OCI-M2 (cell line): Measurements from ENCODE around the gene HBS1L.

Source experiments
- DNase-seq: peaks from one replicate; lab custom pipeline; 2025; ENCODE audit not compliant: unreplicated experiment; lab: John Stamatoyannopoulos, UW

Gene HBS1L

GRCh38 chr6:134954272-134955000 is 100.2 kb downstream of the HBS1L start:
- DNase-seq = no peak

- no peak for DNase-seq
These were observed 102.9 kb downstream of the HBS1L start for GRCh38 chr6:134951494-134952263.

DNA sequence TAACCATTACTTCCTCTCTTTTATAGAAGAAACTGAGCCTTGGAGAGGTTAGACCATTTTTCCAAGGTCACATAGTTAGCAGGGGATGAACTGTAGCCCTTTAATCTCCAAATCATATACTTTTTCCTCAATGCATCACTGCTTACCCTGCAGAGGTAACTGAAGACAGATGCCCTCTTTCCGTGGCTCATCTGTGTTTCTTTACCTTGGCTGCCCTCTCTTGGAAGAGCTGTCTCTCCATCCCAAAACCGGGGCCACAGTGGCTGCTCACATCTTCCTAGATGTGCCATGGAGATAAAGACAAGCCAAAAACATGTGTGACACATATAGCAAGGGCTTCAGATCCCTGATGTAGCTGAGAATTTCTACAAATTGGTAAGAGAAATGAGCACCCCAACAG is 104.1 kb downstream of the HBS1L start:
- no peak for DNase-seq

- no peak for DNase-seq
These were observed 104.7 kb downstream of the HBS1L start, which contains the start of gene ALDH8A1 for GRCh38 chr6:134949927-134950326. ALDH8A1 (minus strand) TSS chr6:134950101; CDS start chr6:134950053, 48 bp downstream.

DNA sequence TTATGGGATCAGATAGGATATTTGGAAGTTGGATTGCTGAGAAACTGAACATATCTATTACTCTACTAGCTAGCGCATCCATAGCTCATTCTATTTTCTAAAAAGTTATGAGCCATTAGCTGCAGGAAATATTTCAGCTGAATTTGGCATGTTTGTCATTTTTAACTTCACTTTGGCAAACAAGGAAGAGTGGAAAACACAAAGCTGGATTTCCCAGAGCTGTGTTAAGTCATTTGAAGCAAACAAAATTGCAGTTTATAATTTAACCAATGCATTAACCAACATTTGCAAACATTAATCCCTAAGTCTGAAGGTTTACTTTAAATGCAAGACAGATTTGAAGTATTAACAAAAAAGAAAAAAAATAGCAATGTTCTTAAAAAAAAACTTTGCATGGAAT is 105.9 kb downstream of the HBS1L start:
- DNase-seq = no peak

DNA sequence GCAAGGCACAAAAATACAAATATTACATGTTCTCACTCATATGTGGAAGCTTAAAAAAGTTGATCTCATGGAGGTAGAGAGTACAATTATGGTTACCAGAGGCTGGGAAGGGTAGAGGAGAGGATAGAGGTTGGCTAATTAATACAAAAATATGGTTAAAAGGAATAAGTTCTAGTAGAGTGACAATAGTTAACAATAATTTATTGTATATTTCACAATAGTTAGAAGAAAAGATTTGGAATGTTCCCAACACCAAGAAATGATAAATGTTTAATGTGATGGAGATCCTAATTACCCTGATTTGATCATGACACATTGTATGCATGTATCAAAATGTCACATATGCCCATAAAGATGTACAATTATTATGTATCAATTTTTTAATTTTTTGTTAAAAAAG is 106.5 kb downstream of the HBS1L start:
- DNase-seq = no peak

DNA sequence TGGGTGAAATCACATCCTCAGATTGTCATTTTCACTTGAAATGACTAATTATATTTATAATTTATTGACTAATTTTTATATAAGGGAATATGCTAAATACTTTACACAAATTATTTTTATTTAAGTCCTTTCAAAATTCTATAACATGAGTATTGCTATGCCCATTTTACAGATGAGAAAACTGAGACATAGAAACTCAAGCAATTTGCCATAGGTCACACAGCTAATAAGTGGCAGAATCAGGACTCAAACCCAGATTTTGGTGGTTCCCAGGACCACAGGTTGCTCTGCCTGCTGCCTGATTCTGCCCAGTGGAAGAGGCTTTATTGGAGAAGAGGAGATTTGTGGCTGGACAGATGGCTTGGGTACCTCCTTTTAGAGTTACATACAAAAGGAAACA is 109.6 kb downstream of the HBS1L start:
- no peak for DNase-seq

- DNase-seq = no peak
These were observed 111.0 kb downstream of the HBS1L start for GRCh38 chr6:134943522-134944111.

DNA sequence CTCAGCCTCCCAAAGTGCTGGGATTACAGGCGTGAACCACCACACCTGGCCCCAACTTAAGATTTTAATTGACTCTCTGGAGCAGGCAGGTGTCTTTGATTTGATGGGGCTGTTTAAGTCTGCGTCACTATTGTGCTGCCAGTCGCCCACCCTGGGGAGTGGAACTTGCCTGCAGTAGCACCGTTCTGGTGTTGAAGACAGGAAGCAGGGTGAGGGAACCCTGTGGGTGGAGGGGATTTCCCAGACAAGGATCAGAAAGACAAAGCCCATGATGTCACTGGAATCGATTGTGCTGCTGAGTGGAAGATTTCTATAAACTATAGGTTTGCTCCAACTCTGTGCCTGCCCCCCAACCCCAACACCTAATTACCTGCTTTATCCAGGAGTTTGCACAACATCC is 115.7 kb downstream of the HBS1L start:
- DNase-seq = no peak

GRCh38 chr6:134937426-134937825 is 117.2 kb downstream of the HBS1L start:
- DNase-seq = no peak

DNA sequence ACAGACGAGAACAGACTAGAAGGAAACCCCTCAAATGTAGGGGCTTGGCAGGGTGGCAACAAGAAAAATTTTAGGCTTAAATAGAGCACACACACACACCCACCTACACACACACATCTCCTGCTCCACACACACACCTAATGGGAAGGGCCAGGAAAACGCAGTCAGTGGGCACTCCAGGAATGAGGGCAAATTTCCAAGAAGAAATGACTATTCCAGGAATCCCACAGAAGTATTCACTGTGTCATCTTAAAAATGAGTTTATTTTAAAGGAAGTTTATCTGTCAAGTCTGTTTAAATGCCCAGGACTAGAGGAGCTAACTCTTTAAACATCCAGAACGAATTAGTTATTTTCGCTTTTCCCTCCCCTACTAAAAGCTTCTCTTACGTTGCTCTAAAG is 117.7 kb downstream of the HBS1L start:
- DNase-seq = no peak

DNA sequence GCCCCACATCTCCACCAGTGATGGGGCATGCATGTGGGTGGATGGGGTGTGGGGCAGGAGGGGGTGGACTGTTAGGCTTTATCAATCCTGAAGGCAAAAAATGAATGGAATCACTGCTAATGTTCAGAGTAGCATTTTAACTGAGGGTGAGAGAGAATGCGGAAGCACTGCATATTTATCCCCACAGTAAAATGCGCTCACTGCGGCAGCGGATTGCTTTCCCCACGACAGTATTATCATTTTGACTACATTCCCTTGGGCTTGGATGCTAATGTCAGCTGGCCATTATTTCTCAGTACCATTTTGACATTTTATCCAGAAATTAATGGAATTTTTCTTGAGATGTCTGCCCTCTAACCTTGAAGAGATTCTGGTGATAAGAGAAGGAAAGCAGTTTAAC is 118.1 kb downstream of the HBS1L start:
- DNase-seq = no peak

DNA sequence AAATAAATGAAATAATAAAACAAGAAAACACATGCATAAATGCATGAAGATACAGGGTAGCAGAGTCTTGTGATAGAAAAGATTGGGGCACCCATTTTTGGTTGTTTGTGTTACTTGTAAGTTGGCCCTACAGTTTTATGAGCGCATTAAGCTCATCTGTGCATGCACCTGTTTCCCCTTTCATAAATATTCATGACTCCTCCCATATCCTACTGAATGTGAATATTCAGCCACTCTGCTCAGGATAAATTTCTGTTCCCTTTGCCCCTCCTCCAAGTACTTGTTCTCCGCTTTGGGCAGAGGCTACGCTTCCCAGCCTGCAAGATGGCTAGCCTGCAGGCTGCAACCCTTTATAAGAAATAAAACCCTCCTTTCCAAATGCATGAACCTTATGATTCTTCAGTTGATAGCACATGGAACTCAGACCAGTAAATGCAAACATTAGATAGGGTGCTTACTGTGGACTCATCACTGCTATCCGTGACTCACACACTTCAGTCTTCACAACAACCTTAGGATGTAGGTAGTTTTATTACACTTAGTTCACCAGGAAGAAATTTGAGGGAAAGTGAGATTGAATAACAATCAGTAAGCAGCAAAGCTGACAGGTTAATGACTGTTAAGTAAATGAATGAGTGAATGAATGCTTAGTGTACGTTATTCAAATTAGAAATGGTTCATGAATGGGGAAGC is 119.7 kb downstream of the HBS1L start:
- no peak for DNase-seq

GRCh38 chr6:134932535-134933470 is 121.8 kb downstream of the HBS1L start:
- no peak for DNase-seq

DNA sequence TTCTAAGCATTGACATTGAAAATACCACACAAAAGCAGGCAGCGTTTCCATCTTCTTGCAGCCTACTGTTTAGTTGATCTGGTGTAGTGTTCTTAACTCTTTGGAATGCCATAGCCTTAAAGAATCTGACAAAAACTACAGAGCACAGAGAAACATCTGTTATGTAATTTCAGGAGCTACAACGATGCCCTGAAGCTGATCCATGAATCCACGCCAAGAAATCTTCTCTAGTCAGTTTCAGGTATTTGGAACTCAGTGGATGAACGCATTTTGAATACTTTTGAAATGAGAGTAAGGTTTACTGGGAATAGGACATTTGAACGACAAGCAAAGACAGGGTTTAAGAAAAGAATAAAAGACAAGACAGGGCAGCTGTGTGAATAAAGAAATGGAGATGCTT is 122.5 kb downstream of the HBS1L start:
- DNase-seq = no peak

DNA sequence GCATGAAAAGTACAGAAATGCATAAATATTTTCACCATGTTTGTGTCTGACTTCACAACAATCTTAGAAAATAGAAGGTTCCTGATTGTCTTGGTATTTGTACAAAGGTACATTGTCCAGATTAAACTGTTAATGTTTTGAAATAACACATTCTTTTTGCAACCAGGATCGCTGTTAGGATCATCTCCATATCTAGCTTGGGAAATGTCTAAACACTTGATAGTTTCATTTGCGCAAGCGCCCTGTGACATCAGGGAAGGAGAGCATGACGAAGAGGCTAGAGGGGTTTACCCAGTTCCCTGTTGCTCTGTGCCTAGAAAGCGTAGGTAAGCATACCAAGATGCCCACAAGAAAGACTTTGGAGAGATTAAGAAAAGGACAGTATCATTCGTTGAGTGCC is 124.2 kb downstream of the HBS1L start:
- no peak for DNase-seq

- no peak for DNase-seq
These were observed 126.3 kb downstream of the HBS1L start for GRCh38 chr6:134928151-134928900.

GRCh38 chr6:134925800-134926199 is 128.8 kb downstream of the HBS1L start:
- DNase-seq = no peak

GRCh38 chr6:134921721-134922261 is 132.8 kb downstream of the HBS1L start:
- DNase-seq = no peak
